Retinal pigment epithelial cell (primary cell): ENCODE results near the gene PIM1.
A peak's percentile ranks its signal among the peaks of the same experiment; 100 is the strongest.
"Not testable (repeated sequence)": the region's sequence is repeated elsewhere in the genome, so short reads cannot be mapped to it uniquely, and the experiment has no call there.

Experiments used
- DNase-seq: peaks from one replicate; pipeline ENCODE4 v3.0.0-alpha.2; 2010; ENCODE audit warnings: low read depth
- H3K4me3 ChIP-seq: 2 replicates; pipeline ENCODE4 v1.5.1; 2011; ENCODE audit warnings: mild to moderate bottlenecking, low read length, control low read depth, moderate library complexity
- TF ChIP-seq, protein P1 (sequence below): conservative IDR thresholded peaks from 2 replicates; pipeline ENCODE4 v1.5.1; 2011; ENCODE audit warnings: low read depth, low read length, control low read depth, inconsistent platforms

PIM1 gene

DNA sequence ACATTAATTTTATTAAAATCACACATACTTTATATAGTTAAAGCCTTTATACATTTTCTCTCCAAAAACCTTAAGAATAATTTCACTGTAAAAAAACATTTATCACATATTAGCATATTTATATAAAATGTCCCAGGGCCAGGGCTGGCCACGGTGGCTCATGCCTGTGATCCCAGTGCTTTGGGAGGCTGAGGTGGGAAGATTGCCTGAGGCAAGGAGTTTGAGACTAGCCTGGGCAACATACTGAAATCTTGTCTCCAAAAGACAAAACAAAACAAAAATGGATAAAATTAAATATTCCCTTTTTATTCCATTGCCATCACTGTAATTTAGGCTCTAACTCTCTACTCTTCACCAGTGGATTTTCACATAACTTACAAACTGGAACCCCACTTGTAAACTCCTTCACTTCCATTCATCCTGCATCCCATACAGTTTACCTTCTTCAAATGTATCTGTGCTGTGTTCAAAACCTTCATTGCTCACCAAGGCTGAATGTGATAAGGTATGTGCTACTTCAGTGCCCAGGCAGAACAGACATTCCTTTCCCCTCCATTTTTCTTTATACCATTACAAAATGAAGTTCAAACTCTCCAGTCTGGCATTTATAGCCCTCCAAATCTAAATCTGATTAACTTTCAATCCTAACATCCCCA, 42.9 kb upstream of the PIM1 start:
- no peak overlapping the region for H3K4me3 ChIP-seq
- TF ChIP-seq, protein P1, sequence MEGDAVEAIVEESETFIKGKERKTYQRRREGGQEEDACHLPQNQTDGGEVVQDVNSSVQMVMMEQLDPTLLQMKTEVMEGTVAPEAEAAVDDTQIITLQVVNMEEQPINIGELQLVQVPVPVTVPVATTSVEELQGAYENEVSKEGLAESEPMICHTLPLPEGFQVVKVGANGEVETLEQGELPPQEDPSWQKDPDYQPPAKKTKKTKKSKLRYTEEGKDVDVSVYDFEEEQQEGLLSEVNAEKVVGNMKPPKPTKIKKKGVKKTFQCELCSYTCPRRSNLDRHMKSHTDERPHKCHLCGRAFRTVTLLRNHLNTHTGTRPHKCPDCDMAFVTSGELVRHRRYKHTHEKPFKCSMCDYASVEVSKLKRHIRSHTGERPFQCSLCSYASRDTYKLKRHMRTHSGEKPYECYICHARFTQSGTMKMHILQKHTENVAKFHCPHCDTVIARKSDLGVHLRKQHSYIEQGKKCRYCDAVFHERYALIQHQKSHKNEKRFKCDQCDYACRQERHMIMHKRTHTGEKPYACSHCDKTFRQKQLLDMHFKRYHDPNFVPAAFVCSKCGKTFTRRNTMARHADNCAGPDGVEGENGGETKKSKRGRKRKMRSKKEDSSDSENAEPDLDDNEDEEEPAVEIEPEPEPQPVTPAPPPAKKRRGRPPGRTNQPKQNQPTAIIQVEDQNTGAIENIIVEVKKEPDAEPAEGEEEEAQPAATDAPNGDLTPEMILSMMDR = no peak
- DNase-seq = no peak

DNA sequence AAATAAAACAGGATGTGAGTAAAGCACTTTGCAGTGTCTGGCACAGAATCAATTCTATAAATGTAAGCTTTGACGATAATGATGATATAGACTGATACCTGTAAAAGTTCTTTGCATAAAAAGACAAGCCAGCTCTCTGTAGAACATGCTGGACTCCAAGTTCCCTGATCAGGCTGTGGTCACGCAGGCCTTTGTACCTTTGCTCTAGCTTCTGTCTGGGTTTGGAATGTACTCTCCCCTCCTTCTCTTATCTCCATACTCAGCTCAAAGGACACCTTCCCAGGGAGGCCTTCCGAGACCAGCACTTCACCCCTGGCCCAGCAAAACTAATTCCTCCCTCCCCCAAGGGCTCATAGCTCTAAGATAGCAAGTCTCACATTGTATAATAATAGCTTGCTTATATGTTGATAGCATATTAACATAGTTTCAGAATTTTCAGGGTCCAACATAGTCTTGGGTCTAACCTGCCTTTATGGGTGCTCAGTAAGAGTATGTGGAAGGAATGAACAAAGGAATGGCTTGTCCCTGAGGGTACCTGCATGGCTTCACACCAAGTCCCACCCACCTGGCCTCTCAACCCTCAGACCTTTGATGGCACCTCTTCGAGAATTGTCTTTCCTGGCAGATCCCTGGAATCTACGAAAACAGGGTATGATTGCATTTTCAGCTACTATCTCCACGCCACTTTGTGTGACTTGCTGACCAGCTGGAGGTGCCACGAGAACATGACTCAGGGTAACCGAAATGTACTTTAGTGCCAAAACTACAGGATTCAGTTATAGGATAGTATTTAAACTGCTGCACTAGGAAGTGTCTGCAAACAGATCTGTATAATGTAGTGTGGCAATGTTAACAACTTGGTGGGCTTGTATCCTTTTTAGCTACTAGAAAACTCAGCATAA, 41.7 kb upstream of the PIM1 start:
- DNase-seq = no peak
- TF ChIP-seq, protein P1 = no peak
- H3K4me3 ChIP-seq = no peak overlapping the region

DNA sequence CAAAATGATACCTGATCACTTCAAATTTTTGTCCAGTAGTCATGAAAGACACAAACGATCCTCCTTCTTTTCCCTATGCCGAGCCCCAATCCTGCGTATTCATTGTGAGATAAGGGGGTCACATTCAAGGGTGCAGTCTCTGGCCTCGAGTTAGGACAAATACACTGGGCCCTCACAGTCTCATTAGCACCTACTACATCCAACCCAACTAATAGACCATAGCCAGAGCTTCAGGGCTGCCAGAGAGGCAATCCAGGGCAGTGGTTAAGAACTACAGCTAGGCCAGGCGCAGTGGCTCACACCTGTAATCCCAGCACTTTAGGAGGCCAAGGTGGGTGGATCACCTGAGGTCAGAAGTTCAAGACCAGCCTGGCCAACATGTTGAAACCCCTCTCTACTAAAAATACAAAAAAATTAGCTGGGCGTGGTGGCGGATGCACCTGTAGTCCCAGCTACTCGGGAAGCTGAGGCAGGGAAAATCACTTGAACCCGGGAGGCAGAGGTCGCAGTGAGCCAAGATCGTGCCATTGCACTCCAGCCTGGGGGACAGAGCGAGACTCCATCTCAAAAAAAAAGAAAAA, 41.0 kb upstream of the PIM1 start:
- DNase-seq, H3K4me3 ChIP-seq: not testable (repeated sequence)

DNA sequence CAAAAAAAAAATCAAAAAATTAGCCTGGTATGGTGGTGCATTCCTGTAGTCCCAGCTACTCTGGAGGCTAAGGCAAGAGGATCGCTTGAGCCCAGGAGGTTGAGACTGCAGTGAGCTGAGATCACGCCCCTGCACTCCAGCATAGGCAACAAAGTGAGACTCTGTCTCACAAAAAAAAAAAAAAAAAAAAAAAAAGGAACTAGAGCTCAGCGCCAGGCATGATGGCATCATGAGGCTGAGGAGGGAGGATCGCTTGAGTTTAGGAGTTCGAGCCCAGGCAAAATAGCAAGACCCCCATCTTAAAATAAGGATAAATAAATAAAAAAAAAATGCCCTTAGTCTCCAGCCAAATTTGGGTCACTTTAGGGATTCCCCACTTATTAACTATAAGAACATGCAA, 40.4 kb upstream of the PIM1 start:
- DNase-seq = no peak
- TF ChIP-seq, protein P1 = no peak
- no peak overlapping the region for H3K4me3 ChIP-seq

DNA sequence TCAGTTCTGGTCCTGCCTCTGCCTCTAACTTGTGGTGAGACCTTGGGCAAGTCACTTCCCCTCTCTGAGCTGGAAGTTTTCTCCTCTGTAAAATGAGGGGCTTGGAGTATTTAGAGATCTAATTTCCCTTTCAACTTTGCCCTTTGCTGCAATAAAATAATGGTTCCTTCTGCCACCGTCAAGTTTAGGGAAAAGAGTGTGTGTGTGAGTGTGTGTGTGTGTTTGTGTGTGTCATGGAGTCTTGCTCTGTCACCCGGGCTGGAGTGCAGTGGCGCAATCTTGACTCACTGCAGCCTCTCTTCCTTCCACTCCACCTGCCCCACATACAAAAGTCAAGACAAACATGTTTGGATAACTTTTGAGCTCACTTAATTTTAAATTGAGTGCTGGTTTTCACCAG, 39.2 kb upstream of the PIM1 start:
- DNase-seq = no peak
- no peak overlapping the region for H3K4me3 ChIP-seq
- TF ChIP-seq, protein P1 = no peak

DNA sequence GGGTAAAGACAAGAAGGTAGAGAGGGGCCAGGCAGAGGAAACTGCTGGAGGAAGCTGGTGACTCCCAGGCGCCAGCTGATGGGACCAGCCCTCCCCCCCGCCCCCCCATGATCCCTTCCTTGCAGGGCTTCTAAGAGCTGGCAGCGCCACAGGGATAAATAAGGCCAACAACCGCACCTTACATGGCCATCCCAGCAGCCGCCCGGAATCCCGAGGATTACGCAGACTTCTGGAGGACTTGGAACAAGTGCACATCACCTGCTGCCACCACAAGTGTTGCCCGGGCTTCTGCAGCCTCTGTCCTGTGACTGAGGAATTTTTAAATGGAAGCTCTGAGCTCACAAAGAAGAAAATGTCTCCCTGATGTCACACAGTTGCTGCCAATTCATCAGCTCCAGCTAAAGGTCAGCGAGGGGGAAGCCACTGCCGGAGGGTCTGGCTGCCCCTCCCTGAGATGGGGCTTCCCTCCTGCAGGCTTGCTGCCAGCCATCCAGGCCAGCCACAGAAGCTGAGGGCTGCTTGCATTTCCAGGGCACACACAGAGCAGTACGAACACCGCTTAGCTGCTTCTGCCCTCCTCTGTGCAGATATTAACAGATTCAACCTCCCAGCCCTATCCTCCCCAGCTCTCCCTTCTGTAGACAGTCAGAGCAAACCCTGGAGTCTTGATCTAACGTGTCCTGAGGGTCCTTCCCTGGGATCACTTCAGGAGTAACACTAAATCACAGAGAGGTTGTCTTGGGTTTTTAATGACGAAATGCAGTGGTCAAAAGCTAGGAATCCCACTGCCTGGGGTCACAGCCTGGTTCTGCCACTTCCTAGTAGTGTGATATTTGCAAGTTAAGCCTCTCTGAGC, 38.6 kb upstream of the PIM1 start:
- peak; percentile 99 for DNase-seq
- TF ChIP-seq, protein P1 = no peak
- H3K4me3 ChIP-seq = peak overlapping the region; percentile 16

DNA sequence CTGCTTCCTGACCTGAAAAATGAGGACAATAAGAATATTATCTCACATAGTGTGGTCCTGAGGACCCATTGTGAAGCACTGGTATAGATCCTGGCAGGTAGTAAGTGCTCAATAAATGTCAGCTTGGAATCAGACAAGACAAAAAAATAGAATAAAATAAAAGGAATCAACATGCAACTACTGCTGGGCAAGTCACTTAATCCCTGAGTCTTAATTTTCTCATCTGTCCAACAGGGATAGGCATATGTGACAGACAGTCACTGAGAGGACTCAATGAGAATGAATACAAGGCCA, 38.0 kb upstream of the PIM1 start:
- no peak overlapping the region for H3K4me3 ChIP-seq
- TF ChIP-seq, protein P1 = no peak
- DNase-seq = no peak
